HG03521 (cell line): ENCODE results near the gene ERMN.

Experiments
- ATAC-seq: cut with Tn5 transposase; IDR thresholded peaks from one replicate; pipeline ENCODE4 v1.9.1; 2021; ENCODE audit warnings: mild to moderate bottlenecking, moderate library complexity; ENCODE audit not compliant: unreplicated experiment

ERMN gene

DNA sequence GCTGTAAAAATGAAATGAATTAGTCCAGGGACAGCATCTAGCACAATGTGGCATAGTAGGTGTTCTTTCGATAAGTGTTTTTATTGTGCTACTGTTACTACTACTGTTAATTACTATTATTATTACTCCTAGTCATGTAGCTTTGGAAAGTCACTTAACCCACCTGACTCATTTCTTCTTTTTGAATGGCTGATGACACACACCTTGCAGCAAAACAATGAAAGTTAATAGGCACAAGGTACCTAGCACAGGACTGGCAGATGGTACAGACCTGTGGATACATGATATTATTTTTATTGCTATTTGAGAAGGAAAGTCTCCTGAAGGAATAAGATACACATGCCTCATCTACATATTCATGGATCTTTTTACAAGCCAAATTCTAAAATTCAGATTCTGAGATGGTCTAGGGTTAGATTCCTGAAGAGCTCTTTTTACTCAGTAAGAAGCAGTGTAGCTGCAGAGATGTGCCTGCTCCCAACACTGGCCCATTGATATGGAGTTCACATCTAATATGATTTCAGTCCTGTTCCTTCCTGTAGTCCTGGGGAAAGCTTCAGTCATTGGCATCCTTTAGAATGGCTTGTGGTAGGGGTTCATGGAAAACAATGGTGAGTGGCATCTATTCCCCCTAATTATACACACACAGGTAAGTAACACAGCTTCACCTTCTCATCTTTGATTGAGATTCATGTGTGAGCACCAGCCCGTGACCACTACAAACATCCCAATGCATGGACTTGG, 7.9 kb upstream of the ERMN start:
- ATAC-seq, result no peak

DNA sequence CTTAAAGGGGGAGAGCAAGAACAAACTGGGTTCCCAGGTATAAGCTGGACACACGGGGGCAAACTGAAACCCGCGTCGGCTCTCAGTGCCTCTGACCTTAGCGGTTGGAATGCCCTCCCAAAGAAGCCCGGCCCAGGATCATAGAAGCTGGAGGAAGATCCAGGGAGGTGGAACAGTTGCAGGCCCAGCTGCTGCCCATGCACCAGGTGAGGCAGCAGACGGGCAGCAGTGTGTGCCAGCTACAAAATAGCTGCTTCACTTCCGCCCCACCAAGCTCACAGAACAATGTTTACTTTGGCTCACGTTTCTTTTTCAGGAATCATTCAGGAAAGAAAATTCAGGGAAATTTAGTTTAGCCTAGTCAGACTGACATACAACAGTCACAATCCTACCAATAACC, 3.9 kb upstream of the ERMN start:
- no peak for ATAC-seq

DNA sequence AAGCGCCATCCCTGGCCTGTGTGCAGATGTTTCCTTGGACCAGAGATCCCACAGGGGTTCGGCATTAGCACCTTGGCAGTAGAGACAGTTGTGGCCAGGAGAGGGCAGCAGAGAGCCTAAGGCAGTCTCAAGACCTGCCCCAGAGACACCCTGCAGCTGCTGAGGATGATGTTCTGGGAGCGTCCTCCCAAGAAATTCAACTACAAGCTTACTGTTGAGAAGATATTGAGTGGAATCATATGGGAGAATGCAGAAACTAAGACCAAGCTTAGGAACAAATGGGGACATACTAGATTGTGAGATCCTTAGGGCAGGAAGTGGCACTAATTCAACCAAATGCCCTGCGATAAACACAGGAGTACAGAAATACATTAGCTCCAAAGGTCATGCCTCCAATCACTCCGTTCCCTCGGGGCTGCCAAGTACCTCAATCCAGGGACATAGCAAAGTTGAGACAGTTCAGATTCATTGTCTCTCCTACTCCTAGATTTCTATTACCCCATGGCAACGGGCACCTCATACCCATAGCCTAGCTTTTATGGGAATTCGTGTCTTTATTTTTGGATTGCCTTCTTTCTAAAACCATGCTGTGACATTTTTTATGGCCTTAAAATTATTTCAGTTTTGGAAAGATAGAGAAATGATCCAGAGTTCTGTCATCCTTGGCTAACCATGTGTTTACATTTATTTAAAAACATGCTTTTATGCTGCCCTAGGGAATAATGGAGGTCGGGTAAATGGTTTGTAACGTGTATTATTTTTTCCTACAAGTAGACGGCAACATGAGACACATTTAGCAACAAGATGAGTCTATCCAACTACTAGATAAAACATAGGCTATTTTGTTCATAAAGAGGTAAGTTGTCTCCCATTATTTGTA, 2.2 kb upstream of the ERMN start:
- peak; percentile 93 for ATAC-seq

DNA sequence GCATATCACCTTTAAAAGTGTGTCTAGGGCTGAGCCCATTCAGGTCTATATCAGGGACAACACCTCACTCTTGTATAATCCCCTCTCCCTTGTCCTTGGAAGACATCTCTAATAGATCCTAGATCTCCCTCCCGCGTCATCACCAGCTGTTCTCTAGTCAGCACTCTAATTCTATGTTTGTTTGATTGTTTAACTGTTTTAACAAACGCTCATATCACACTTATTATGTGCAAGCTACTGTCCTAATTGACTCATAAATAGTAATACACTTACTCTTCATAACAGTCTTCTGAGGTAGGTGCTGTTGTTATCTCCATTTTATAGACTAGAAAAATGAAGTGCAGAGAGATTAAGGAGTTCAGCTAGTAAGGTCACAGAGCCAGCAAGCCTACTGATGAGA, 1.6 kb upstream of the ERMN start:
- ATAC-seq, result peak; percentile 24

DNA sequence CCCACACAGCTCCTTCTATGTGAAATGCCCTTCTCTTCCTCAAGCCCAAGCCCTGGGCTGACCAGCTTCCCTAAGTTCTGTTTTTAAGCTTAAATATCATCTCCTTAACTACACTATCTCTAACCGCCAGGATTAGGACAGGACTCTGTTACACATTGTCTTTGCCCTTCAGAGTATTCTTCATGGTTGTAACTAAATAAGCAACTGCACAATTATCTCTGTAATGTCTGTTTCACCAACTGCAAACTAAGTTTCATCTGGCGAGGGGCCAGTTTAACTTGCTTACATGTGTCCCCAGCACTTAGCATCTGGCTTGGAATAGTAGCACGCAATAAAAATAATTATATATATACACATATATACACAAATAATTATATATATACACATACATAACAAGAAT, 1.1 kb upstream of the ERMN start:
- ATAC-seq, result no peak

DNA sequence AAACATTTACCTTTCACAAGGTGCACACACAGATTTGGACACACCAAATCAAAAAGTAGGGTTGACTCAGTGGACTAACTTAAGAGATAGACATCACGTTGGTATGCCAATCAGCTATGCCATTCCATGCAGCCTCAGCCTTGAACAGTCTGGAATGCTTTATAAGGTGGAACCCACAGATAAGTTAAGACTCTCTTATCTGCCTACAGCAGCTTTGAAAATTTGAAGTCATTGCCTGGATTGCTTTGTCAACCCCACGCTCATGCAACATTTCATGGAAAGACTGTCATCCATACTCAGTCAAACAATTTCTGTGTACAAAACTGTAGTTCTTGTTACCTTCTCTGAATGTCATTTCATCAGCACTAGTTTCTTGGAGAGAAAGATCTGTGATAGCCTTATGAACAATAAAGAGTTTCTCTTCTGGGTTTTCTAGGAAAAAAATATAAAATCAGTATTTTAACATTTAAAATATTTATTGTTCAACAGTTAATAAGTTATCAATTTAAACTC, 1.2 kb downstream of the ERMN start:
- no peak for ATAC-seq

DNA sequence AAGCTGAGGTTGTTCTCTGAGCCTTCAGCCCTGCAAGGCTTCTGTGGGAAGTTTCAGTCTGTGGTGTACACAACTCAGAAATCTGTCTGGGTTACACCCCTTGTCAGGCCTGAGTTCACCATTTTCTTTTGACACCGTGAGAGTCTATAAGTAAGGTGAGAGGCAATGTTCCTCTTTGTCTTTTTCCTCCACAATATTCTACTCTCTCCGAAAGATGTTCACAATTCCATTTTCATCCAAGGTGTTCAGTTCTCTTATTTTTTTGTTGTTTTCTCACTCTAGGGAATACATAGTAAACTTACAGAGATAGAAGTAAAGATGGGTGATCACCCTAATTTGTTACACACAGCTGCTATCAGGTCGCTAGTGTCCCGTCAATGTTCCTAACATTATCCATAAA, 3.2 kb downstream of the ERMN start:
- ATAC-seq, result no peak

DNA sequence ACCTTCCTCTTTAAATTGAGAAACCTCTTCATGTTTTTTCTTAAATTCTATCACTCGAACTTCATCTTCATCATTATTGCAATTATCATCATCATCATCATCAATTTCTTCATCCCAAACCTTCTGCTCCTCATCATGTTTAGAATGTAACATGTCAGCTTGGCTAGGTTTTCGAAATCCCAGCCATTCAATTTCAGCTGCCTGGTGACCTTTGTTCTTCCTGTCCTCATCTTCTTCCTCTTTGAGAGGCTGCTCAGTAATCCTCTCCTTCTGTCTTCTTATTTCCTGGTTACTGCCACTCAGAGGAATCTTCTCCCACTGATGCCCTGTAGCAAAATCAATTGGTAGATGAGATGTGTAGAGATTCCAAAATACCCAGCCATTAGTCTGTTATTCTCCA, 4.2 kb downstream of the ERMN start:
- ATAC-seq, result no peak

DNA sequence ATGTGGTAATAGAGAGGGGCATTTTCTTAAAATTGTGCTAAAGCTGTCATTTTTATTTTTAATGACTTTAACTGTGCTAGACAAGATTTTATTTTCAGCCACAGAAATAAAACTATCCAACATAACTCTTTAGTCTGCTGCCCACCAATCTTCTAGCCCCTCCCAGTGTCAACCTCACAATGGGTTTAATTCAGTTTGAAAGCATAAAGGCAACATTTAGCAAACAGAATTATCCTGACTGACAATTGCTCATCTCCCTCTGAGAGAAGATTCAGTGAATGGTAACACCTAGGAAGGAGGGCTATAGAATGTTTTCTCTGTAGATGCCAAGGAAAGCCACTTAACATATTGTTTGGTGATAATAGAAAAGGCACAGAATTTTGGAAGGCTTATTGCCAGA, 5.2 kb downstream of the ERMN start:
- ATAC-seq, result no peak

DNA sequence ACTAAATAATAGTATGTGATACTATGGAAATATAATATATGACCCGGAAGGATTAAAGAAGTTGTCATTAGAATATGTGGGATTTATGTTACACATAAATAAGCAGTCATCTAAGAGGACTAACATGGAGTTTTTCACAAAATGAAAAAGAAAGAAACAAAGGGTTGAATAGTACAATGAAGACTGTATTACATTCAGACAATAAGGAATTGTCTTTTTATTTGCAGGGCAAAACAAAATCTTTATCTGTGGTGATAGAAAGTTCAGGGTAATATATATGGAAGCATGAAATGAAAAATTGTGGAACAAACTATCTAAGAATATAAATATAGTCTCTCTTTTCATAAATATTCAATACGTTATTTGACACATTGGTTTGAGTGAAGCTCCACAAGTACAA, 5.8 kb downstream of the ERMN start:
- no peak for ATAC-seq

DNA sequence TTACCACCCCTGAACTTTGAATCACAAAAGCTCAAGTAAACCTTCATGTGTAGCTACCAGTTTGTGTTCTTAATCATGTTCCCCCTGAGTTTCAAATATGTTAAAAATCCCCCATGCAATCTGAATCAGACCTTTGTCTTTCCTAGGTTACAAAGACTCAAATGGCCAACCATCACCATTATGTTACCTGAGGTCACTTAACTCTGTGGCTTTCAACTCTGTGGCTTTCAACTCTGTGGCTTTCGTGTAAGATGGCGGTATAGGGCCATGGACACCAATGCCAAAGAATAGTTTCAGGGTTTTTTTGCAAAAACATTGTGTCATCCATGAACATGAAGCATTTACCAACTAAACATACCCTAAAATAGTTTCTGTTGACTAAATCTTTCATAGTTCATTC, 6.7 kb downstream of the ERMN start:
- ATAC-seq, result no peak

DNA sequence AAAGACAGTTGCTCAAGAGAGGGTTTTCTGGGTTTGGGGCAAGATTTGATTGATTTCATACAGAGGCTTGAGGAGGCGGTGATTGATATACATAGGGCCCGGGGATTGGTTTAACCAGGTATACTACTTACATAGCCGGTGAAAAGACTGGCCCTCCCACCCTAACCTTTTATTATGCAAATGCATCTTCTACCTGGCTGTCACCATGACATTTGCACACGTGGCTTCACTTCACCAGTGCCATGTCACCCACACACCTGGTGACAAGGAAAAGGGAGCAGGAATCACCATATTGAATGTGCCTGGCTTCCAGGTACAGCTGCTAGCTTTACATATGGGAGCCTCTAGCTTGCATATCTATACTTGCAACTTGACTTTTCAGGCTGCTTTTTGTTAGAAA, 9.7 kb downstream of the ERMN start:
- ATAC-seq, result no peak

DNA sequence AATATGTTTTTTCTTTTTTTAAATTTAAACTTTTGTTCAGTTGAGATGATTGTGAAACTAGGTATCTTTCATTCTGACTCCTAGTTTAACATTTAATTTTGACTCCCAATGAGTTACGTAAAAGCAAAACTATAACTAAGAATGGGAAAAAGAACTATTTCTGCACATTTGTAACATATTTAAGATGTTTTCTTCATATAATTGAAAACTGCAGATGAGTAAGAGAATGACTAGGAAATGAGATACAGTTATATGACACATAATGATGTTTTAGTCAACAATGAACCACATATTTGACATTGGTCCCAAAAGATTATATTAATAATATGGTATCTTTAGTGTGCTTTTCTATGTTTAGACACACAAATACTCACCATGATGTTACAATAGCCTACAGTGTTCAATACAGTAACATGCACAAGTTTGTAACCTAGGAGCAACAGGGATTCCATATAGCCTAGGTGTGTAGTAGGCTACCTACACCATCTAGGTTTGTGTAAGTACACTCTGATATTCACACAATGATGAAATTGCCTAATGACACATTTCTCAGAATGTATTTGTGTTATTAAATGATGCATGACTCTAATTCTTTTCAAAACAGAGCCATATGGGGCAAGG, 12.6 kb downstream of the ERMN start:
- ATAC-seq, result no peak

DNA sequence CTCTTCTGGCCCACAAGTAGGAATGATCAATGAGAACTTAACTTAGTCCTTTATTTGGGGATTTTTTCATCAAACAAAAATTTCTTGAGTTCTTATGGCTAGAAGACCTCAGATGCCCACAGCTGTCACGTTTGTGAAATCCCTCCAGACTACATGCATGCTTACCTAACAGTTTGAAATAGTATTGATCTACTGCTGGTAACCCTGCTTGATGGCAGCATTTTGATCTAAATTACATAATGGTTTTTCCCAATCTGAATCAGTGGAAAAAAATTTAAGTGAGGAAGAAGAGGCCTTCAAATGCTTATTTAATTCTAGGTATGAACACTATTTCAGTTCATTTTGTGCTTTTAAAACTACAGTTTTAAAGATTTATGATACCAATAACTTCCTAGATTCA, 13.9 kb downstream of the ERMN start:
- ATAC-seq, result no peak

DNA sequence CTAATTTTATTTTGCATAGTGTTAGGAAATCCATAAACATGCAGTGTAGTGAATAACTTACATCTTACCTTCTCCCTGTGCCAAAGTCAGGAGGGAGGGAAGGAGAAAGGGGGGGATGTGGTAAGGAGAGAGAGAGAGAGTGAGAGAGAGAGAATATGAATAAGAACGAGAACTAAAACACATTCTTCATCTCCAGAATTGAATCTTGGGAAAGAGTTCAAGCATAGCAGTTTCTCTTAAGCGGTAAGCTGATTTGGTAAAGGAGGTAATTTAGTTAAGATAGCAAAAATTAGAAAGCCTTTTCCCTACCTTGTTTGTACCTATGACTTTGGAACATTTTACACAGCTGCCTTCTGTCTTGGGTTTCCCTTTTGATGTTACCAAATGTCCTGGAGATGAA, 15.7 kb downstream of the ERMN start:
- no peak for ATAC-seq

DNA sequence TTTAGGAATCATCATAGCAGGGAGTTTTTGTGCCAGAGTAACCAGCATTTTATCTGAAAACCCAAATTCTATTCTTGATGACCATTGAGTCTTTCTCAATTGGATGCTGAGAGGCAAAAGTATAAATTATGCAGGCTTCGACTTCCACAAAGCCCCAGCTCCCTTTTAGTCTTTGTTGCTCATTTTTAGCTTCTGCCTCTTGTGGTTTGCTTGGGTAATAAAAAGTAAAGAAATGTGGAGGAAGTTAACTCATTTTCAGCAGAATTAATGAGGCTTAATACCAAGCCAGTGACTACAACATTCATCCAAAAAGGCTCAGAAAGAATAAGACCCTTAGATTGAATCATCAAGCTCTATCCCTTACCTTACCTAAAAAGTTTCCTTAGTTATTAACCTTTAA, 18.6 kb downstream of the ERMN start:
- no peak for ATAC-seq

DNA sequence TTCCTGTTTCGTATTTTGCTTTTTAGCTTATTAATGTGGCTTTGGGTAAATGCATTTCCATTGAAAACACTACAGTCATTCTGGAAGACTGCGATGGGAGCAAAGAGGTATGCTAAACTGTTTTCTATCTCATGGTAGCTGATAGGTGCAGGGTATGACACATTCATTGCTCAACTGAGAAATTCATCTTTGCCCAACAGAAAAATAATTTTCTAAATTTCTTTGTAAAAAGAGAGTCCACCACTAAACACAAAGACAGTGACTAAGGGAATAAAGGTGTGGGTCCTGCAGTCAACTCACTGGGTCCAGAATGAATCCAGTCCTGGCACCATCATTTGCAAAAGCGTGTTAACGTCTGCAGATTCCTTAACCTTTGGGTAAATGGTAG, 19.9 kb downstream of the ERMN start:
- ATAC-seq, result no peak

DNA sequence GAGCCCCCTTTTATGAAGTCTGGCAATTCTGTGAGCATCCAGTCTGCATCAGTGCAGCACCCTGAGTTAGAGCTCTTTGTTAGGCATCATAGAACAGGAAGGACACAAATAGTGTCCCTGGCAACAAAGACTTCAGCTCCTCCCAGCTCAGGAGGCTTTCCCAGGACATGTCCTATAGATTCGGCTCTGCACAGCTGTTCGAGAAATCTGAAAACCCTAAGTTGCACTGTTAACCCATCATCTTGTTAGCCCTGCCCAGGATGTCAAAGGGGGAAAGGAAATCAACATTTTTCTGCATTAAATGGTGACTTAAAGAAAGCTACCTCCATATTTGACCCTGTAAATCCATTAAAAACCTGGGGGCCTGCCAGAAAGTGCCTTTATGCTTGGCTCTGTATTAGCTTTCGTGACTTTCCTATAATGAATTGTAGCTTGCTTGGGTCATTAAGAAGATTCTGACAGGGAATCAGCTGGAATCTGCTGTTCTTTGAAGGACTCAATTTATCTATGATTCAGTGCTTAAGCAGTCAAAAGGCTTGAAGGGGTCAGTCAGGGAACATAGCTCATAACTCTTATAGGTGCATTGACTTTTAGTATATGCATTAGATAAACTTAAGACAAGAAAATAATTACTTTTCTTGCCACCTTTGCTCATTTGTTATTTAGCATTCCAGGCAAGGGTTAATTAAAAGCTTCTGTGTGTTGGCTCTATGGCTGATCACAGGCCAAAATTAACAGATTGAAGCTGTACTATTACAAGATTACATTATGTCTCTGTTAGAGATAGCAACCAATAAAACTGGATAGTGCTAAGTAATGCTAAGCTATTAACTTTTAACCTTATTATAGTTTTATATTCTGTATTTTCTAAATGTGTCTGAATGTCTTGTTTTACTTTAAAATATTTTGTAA, 20.6 kb downstream of the ERMN start:
- ATAC-seq, result no peak

DNA sequence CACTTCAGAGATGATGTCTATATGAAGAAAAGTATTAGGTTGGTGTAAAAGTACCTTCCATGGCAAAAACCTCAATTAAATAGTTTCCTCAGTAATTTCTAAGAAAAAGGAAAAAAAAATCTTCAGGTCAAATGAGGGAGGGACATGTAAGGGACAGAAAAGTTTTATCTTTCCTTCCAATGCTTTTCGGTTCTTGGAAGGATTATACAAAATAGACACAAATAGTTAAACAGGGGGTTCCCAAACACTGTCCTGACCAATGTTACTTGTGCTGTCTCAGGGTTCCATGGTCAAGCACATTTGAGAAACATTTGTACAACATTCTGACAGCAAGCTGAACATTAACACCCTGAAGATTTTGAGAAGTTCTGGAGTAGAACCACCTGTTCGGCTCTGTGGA, 22.0 kb downstream of the ERMN start:
- ATAC-seq, result no peak

DNA sequence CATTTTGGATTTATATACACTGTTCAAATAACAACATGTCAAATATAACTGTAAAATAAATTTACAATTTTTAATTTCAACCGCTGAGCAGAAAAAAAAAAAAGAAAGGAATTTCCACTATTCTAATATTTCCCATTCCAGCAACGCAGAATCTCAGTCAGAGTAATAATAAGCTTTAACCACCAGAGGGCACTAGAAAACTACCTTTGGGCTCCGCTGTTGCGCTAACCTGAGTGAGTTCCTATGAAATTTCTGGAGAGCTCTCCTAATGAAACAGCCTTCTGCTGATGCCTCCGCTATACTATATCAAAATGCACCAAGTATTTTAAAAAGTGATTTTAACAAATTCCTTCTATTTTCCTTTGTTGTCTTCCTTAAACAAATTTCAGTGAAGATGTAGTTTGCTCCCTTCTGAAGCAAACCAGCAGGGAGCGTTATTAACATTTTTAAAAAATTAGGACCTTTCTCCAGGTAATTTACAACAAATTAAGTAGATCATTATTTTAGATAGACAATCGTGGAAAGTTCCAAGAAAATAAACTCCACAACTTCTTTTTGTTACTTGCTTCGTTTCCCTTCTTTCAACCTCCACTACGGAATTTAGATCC, 23.0 kb downstream of the ERMN start:
- ATAC-seq, result peak; percentile 58
